K562 (cell line): ENCODE measurements around the gene ENTPD6. TPM values are rescaled to one million over a fixed set of nuclear protein-coding genes. Genes with fewer than 3 reads are reported as not detected.

Experiments used
- ATAC-seq: fragments of 200-7000 bp; cut with Tn5 transposase; 3 replicates; pipeline ENCODE4 v1.9.1; 2020; ENCODE audit warnings: moderate library complexity
- BruUV-seq: library from RNA; stranded (reverse); fragments of 400-500 nt; replicated peaks from 2 replicates; lab custom pipeline; 2021; lab: Mats Ljungman, UMichigan
- CTCF ChIA-PET: fragments of 300-600 bp; formaldehyde crosslinking; extraction: SDS; loops from one replicate; lab custom pipeline; 2021; ENCODE audit warnings: low intra/inter-chr PET ratio; lab: Yijun Ruan, JAX
- POLR2A ChIA-PET: fragments of 300-600, 350-650 bp; sonication (Branson Sonifier 250); formaldehyde crosslinking; extraction: SDS; loops from one replicate; lab custom pipeline; 2021; ENCODE audit warnings: antibody characterized with exemption, inconsistent platforms; lab: Yijun Ruan, JAX
- DNase-seq, 4 experiments: peaks; one replicate each; pipeline versions ENCODE4 v3.0.0 to v3.0.0-alpha.2; 2011 to 2018; ENCODE audit warnings: low spot score in 3 of 4, mixed read lengths in 3 of 4; ENCODE audit errors: extremely low read depth in 1 of 4
- FAIRE-seq: peaks from 2 replicates; lab custom pipeline; 2011; peaks lifted over from hg19 to GRCh38; lab: Jason Lieb, UNC
- H2AFZ ChIP-seq: 2 replicates; pipeline ENCODE4 v1.6.0; 2011; ENCODE audit warnings: low read depth, low read length, control low read depth, inconsistent platforms
- H3K27ac ChIP-seq: fragments of 200-600 bp; 3 replicates; pipeline ENCODE4 v1.8.0; 2011; ENCODE audit warnings: low read depth, mild to moderate bottlenecking, control low read depth, inconsistent platforms, low read length, moderate library complexity, mixed read lengths; ENCODE audit errors: extremely low read depth
- H3K27me3 ChIP-seq, 2 experiments: fragments of 300-600 bp in 1 of 2; 2 replicates in 1 of 2; 3 replicates in 1 of 2; pipeline versions ENCODE4 v1.6.0 to v1.8.0; 2011; ENCODE audit warnings: inconsistent platforms in 2 of 2, low read length in 2 of 2, mild to moderate bottlenecking in 1 of 2, mixed read lengths in 1 of 2, moderate library complexity in 1 of 2; ENCODE audit not compliant: control insufficient read depth in 2 of 2, insufficient read depth in 2 of 2
- H3K36me3 ChIP-seq: fragments of 300-600 bp; 3 replicates; pipeline ENCODE4 v1.8.0; 2011; ENCODE audit warnings: mild to moderate bottlenecking, low read length, inconsistent platforms; ENCODE audit not compliant: control insufficient read depth, insufficient read depth
- H3K4me1 ChIP-seq, 2 experiments: fragments of 200-600 bp in 1 of 2; replicated peaks in 1 of 2; 2 replicates in 1 of 2; 3 replicates in 1 of 2; pipeline versions ENCODE4 v1.5.1 to v1.8.0; 2011; ENCODE audit warnings: inconsistent platforms in 2 of 2, low read length in 2 of 2, mild to moderate bottlenecking in 1 of 2, mixed read lengths in 1 of 2, moderate library complexity in 1 of 2; ENCODE audit not compliant: control insufficient read depth in 2 of 2, insufficient read depth in 2 of 2
- H3K4me2 ChIP-seq: 2 replicates; pipeline ENCODE4 v1.6.1; 2011; ENCODE audit warnings: low read length, control low read depth, inconsistent platforms, mixed read lengths; ENCODE audit not compliant: insufficient read depth
- H3K4me3 ChIP-seq: fragments of 200-600 bp; sonication (generic), shearing (Covaris generic); 2 replicates; pipeline ENCODE4 v1.5.1; 2016; ENCODE audit warnings: control low read depth, inconsistent platforms
- H3K79me2 ChIP-seq: fragments of 200-600 bp; 3 replicates; pipeline ENCODE4 v1.8.0; 2011; ENCODE audit warnings: low read length, inconsistent platforms; ENCODE audit not compliant: control insufficient read depth, insufficient read depth
- H3K9ac ChIP-seq, 2 experiments: 2 replicates each; pipeline versions ENCODE4 v1.6.0 to v1.6.1; 2011; ENCODE audit warnings: low read depth in 2 of 2, low read length in 2 of 2, control low read depth in 1 of 2, inconsistent platforms in 1 of 2, mild to moderate bottlenecking in 1 of 2, mixed read lengths in 1 of 2; ENCODE audit not compliant: insufficient read depth in 1 of 2
- H3K9me1 ChIP-seq: one replicate; pipeline ENCODE4 v1.6.0; 2011; ENCODE audit warnings: inconsistent platforms, mild to moderate bottlenecking, low read length, moderate library complexity; ENCODE audit not compliant: control insufficient read depth, insufficient read depth
- H3K9me3 ChIP-seq: replicated peaks from 2 replicates; pipeline ENCODE4 v1.5.1; 2011; ENCODE audit warnings: low read depth, low read length, inconsistent platforms; ENCODE audit not compliant: control insufficient read depth, insufficient read depth
- H4K20me1 ChIP-seq: replicated peaks from 2 replicates; pipeline ENCODE4 v1.6.1; 2011; ENCODE audit warnings: low read length, inconsistent platforms, mixed read lengths; ENCODE audit not compliant: control insufficient read depth, insufficient read depth
- BRD9 ChIP-seq: fragments of 450-650 bp; IDR thresholded peaks from 2 replicates; pipeline ENCODE4 v1.6.1; 2018; ENCODE audit warnings: low read depth; ENCODE audit not compliant: partially characterized antibody
- CBX1 ChIP-seq: sonication (generic); IDR thresholded peaks from 2 replicates; pipeline ENCODE4 v1.6.1; 2016; ENCODE audit warnings: antibody characterized with exemption, low read depth, mild to moderate bottlenecking
- EGR1 ChIP-seq: fragments of 450-650 bp; conservative IDR thresholded peaks from 2 replicates; pipeline ENCODE4 v1.6.1; 2017; ENCODE audit warnings: mild to moderate bottlenecking
- FOSL1 ChIP-seq: fragments of 200-800 bp; sonication (Bioruptor generic); conservative IDR thresholded peaks from 2 replicates; pipeline ENCODE4 v1.6.1; 2016; ENCODE audit warnings: missing genetic modification characterization, missing compliant biosample characterization
- GTF3C2 ChIP-seq: IDR thresholded peaks from 3 replicates; pipeline ENCODE4 v1.6.1; 2011; ENCODE audit warnings: borderline replicate concordance, mild to moderate bottlenecking, moderate library complexity; ENCODE audit not compliant: insufficient read length; ENCODE audit errors: extremely low read depth
- HDGF ChIP-seq: fragments of 450-650 bp; IDR thresholded peaks from 2 replicates; pipeline ENCODE4 v1.6.1; 2016
- KAT2B ChIP-seq: IDR thresholded peaks from one replicate; pipeline ENCODE4 v1.6.1; 2012; ENCODE audit warnings: low read depth, mild to moderate bottlenecking, control low read depth, inconsistent platforms, low read length, moderate library complexity
- KAT8 ChIP-seq: fragments of 450-650 bp; IDR thresholded peaks from 2 replicates; pipeline ENCODE4 v1.6.1; 2016; ENCODE audit warnings: low read depth, mild to moderate bottlenecking
- NONO ChIP-seq, 2 experiments: fragments of 200-400 bp in 1 of 2; fragments of 450-650 bp in 1 of 2; formaldehyde crosslinking in 1 of 2; IDR thresholded peaks; 2 replicates each; pipeline ENCODE4 v1.6.1; 2017; ENCODE audit warnings: low read depth in 2 of 2, mild to moderate bottlenecking in 2 of 2, moderate library complexity in 2 of 2, low read length in 1 of 2
- PRDM10 ChIP-seq: fragments of 450-650 bp; IDR thresholded peaks from 2 replicates; pipeline ENCODE4 v1.6.1; 2018; ENCODE audit not compliant: partially characterized antibody
- TCF3 ChIP-seq: sonication (generic); formaldehyde crosslinking; IDR thresholded peaks from 2 replicates; pipeline ENCODE4 v1.4.0; 2020; ENCODE audit warnings: mild to moderate bottlenecking, missing genetic modification reagents
- ZNF282 ChIP-seq: sonication (generic); formaldehyde crosslinking; IDR thresholded peaks from 2 replicates; pipeline ENCODE4 v1.8.1; 2023; ENCODE audit warnings: missing genetic modification reagents
- WGBS: fragments of 100-300 bp; shearing (Covaris generic); methylation state at CpG from one replicate; pipeline ENCODE4 v1.1.6; 2016; ENCODE audit warnings: low coverage, mixed read lengths; ENCODE audit not compliant: insufficient coverage; ENCODE audit errors: missing lambda C conversion rate; 5-methylcytosine and 5-hydroxymethylcytosine counted together
- in situ Hi-C: fragments of 300-500 bp; cut with MboI; formaldehyde crosslinking; loops from 4 replicates; pipeline ENCODE4 v1.15.0; 2018; ENCODE audit warnings: inconsistent platforms, mixed read lengths
- intact Hi-C: fragments of 100-400 bp; cut with micrococcal nuclease; formaldehyde crosslinking; loops from 2 replicates; pipeline ENCODE4 v1.14.2; 2022
- polyA plus RNA-seq, 8 experiments: library from polyadenylated mRNA; depleted of rRNA in 4 of 8; stranded (reverse) in 5 of 8; unstranded in 3 of 8; fragments of >200 nt; fragmentation: Nextera tagmentation in 2 of 8; fragmentation: Illumina TruSeq in 1 of 8; extraction: Ambion mirVana in 2 of 8; extraction: Trizol in 1 of 8; gene quantifications; 2 replicates each; pipeline versions ENCODE4 v1.2.1 to v1.2.3, GENCODE V29; 2011 to 2014; ENCODE audit warnings: inconsistent platforms in 1 of 8, missing spikeins in 1 of 8
- total RNA-seq, 7 experiments: library from RNA; depleted of rRNA in 6 of 7; stranded (reverse); fragments of >200 nt in 6 of 7; fragmentation: Illumina TruSeq in 2 of 7; extraction: Trizol in 2 of 7; gene quantifications; 2 replicates each; pipeline versions ENCODE4 v1.2.1 to v1.2.3, GENCODE V29; 2011 to 2021; ENCODE audit warnings: low replicate concordance in 1 of 7

Gene ENTPD6
- total and polyA plus RNA-seq, 9 of the 15 experiments (the other 6 are each of a cell fraction or from before 2014, with no cell fraction given), result 0.82 to 36.8 (median 22.4) TPM

GRCh38 chr20:25249198-25249931, 53.9 kb downstream of the ENTPD6 start (continued):
- TF ChIP-seq KAT8, result no peak
- no peak for TF ChIP-seq CBX1
- TF ChIP-seq EGR1, result no peak
- no peak for TF ChIP-seq HDGF

- BruUV-seq, result no TSS peak
- peaks cover 22% of the 10 kb centered on the region for H3K79me2 ChIP-seq
- in situ Hi-C loops, result no loop called here
- no peaks in the 10 kb centered on the region for H4K20me1 ChIP-seq
- peak; percentile 6 for FAIRE-seq
- intact Hi-C loops, result no loop called here
- ChIA-PET POLR2A (interaction anchor here (0.6 kb wide), 1 partner anchor 34 kb away, joined by 4 read pairs; no protein-coding TSS in a partner anchor), CTCF (no interaction called here)
- H3K36me3 ChIP-seq, result peaks cover 7% of the 10 kb centered on the region; the same call in 1 of the 3 replicates
- no peak for DNase-seq
- H3K4me1 ChIP-seq, result peaks cover 10 to 21% of the 10 kb centered on the region in 2 experiments; a peak in 4 of 5 replicates
- no peaks in the 10 kb centered on the region for H3K27me3 ChIP-seq
- ATAC-seq, result no peak
- H3K4me3 ChIP-seq, result no peak overlapping the region
- no peak overlapping the region for H2AFZ ChIP-seq
- no peak overlapping the region for H3K27ac ChIP-seq
- no peak overlapping the region for H3K9ac ChIP-seq
- 56% methylated on average over 3 of the region's 3 CpGs for WGBS
- H3K4me2 ChIP-seq, result no peak overlapping the region
- H3K9me1 ChIP-seq, result no peaks in the 10 kb centered on the region
- H3K9me3 ChIP-seq, result no peaks in the 10 kb centered on the region
- no peak for TF ChIP-seq PRDM10
- no peak for TF ChIP-seq GTF3C2
- no peak for TF ChIP-seq FOSL1 (tag)
- TF ChIP-seq TCF3 (CRISPR knock-in tag), result no peak
- TF ChIP-seq BRD9, result no peak
- no peak for TF ChIP-seq NONO (IDR thresholded peaks at IDR 0.05; ENCODE audit: low read depth in 2 of 2, low read length in 1 of 2)
- TF ChIP-seq KAT2B, result no peak
- no peak for TF ChIP-seq ZNF282 (CRISPR knock-in tag)
Observed at GRCh38 chr20:25250508-25250907, 55.0 kb downstream of the ENTPD6 start.
